ENCODE measurements around the gene TBX2.

Gene TBX2

DNA sequence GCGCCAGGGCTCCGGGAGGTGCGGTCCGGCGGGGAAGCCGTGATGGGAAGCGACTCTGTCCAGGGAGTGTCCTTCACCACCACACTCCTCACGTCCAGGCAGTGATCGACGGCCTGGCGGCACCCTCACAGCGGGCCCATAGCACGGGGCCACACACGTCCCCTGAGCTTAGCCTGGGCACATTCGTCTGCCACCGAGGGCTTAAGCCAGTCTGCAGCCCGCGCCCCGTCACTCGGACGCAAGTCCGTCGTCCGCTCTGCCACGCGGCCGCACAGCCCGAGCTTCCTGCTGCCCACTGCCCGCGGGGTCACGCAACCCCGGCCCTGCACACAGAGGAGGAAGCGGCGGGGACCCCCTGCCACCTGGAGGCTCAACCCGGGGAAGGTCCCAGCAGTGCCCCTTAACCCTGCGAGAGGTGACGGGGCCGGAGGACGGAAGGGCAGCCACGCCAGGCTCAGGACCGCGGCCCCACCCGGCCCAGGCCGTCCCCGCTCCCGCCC lies 3.0 kb upstream of the TBX2 start:
- Mint-ChIP-seq H3K4me1 (peaks cover 29% of the 10 kb centered on the region), H3K27me3 (ENCODE audit: low read depth, poor library complexity) (peaks cover 91% of the 10 kb centered on the region), H3K4me3 (no peak overlapping the region), H3K36me3 (ENCODE audit: low read depth) (no peaks in the 10 kb centered on the region), H3K27ac (no peak overlapping the region), H3K9me3 (no peaks in the 10 kb centered on the region)
- TF ChIP-seq, protein P1, sequence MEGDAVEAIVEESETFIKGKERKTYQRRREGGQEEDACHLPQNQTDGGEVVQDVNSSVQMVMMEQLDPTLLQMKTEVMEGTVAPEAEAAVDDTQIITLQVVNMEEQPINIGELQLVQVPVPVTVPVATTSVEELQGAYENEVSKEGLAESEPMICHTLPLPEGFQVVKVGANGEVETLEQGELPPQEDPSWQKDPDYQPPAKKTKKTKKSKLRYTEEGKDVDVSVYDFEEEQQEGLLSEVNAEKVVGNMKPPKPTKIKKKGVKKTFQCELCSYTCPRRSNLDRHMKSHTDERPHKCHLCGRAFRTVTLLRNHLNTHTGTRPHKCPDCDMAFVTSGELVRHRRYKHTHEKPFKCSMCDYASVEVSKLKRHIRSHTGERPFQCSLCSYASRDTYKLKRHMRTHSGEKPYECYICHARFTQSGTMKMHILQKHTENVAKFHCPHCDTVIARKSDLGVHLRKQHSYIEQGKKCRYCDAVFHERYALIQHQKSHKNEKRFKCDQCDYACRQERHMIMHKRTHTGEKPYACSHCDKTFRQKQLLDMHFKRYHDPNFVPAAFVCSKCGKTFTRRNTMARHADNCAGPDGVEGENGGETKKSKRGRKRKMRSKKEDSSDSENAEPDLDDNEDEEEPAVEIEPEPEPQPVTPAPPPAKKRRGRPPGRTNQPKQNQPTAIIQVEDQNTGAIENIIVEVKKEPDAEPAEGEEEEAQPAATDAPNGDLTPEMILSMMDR (IDR thresholded peaks at IDR 0.05) = no peak
- DNase-seq = no peak

DNA sequence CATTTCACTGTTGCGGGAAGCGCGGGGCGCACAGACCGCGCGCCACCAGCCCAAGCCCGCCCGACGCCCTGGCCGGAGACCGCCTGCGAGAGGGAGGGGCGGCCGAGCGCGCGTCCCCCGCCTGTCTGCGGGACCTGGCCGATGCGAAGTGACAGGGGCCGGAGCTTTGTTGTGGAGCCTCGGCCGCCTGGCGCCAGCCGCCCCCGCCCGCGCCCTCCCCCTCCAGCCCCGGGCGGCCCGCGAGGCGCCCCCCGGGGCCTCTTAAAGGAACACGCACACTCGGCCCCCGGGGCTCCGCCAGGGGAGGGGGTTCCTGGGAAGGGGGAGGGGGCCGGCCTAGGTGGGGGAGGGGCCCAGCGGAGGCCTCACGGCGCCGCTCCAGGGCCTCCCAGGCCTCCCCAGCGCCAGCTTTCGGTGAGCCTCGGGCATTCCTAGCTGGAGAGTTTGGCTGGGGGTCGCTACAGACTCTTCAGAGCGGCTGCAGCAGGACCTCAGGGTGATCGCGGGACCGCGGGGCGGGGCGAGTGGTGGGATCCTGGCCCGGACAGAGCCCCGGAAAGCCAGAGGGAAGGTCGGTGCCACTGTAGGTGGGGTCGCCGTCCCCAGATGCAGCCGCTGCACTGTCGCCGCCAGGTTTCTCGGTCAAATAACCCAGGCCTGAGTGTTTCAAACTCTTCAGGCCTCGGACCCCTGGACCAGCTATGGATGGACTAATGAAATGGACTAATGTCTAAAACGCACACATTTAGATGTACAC lies 2.4 kb upstream of the TBX2 start:
- H3K9me3 Mint-ChIP-seq = no peaks in the 10 kb centered on the region
- TF ChIP-seq, protein P1 (IDR thresholded peaks at IDR 0.05) = no peak
- H3K4me1 Mint-ChIP-seq = peaks cover 26% of the 10 kb centered on the region
- peak overlapping the region; percentile 85 for H3K4me3 Mint-ChIP-seq
- H3K27ac Mint-ChIP-seq = no peak overlapping the region
- DNase-seq = peak; percentile 73
- peaks cover 93% of the 10 kb centered on the region for H3K27me3 Mint-ChIP-seq (ENCODE audit: low read depth, poor library complexity)
- no peaks in the 10 kb centered on the region for H3K36me3 Mint-ChIP-seq (ENCODE audit: low read depth)

DNA sequence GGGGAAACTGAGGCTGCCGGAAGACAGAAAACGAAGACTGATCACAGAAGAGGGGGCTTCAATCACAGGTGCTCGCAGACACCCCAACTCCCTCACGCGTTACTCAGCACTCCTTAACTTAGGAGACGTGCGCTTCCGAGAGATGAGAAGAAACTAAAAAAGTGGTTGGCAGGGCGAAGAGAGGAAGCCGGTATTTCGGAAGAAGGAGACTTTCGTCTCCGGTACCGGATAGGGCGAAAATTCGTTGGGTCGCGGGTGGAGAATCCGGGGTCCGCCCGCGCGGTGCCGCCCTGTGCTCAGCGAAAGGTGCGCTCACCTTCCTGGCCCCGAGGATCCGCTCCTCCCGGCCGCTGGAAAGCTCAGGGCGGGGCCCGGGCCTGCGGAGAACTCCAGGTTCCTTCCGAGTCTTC lies 917 bp upstream of the TBX2 start:
- no peak overlapping the region for H3K27ac Mint-ChIP-seq
- no peaks in the 10 kb centered on the region for H3K36me3 Mint-ChIP-seq (ENCODE audit: low read depth)
- H3K4me3 Mint-ChIP-seq = peak overlapping the region; percentile 85
- no peaks in the 10 kb centered on the region for H3K9me3 Mint-ChIP-seq
- H3K4me1 Mint-ChIP-seq = peaks cover 33% of the 10 kb centered on the region
- DNase-seq = no peak
- TF ChIP-seq, protein P1 (IDR thresholded peaks at IDR 0.05) = no peak
- peaks cover 93% of the 10 kb centered on the region for H3K27me3 Mint-ChIP-seq (ENCODE audit: low read depth, poor library complexity)

DNA sequence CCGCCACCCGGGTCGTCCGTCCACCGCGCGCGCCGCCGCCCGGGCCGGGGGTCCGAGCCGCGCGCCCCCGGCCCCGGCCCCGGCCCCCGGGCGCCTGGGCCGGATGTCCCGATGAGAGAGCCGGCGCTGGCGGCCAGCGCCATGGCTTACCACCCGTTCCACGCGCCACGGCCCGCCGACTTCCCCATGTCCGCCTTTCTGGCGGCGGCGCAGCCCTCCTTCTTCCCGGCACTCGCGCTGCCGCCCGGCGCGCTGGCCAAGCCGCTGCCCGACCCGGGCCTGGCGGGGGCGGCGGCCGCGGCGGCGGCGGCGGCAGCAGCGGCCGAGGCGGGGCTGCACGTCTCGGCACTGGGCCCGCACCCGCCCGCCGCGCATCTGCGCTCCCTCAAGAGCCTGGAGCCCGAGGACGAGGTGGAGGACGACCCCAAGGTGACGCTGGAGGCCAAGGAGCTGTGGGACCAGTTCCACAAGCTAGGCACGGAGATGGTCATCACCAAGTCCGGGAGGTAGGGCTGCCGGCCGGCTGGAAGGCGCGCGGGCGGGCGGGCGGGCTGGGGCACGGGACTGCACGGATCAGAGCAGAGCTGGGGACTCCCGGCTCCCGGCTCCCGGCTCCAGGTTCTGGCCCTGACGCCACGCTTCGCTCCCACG lies 548 bp downstream of the TBX2 start:
- no peak overlapping the region for H3K27ac Mint-ChIP-seq
- H3K27me3 Mint-ChIP-seq (ENCODE audit: low read depth, poor library complexity) = peaks cover 93% of the 10 kb centered on the region
- H3K4me3 Mint-ChIP-seq = peak overlapping the region; percentile 77

DNA sequence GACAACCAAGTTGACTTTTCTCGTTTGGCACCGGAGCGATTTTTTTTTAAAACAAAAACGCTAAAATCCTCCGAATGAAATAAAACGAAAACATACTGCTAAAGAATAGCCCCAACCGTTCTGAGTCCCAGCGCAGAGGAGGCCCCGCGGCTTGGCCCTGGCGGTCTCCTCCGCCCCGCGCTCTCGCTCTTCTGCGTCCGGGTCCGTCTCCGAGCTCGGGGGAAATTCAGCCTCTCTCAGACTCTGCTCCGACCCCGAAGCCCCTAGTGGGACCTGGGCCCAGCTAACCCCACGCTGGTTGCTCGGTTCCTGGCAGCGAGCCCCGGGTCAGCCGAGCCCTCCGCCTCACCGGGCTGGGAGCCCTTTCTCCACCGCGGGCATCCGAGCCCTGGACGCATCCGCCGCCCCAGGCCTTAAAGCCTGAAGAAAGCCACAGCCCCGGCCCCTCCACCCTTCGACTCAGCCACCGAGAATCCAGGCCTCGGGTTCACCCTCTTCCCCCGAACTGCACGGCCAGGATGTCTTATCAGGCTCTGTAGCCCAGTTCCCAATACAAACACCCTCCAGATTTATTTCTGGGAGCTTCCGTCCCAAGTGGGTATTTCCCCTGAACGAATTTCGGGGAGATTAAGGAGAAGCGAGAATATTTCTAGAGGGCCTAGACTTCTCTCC lies 1.2 kb downstream of the TBX2 start:
- H3K27me3 Mint-ChIP-seq (ENCODE audit: low read depth, poor library complexity) = peaks cover 91% of the 10 kb centered on the region

More for the DNA sequence above, 548 bp downstream of the TBX2 start:
- H3K4me1 Mint-ChIP-seq = peaks cover 36% of the 10 kb centered on the region
- no peak for DNase-seq
- H3K36me3 Mint-ChIP-seq (ENCODE audit: low read depth) = no peaks in the 10 kb centered on the region
- TF ChIP-seq, protein P1 (IDR thresholded peaks at IDR 0.05) = no peak
- no peaks in the 10 kb centered on the region for H3K9me3 Mint-ChIP-seq

More for the DNA sequence above, 1.2 kb downstream of the TBX2 start:
- Mint-ChIP-seq H3K27ac (no peak overlapping the region), H3K36me3 (ENCODE audit: low read depth) (no peaks in the 10 kb centered on the region), H3K4me3 (peak overlapping the region; percentile 77), H3K9me3 (no peaks in the 10 kb centered on the region), H3K4me1 (peaks cover 36% of the 10 kb centered on the region)
- DNase-seq = no peak
- TF ChIP-seq, protein P1 (IDR thresholded peaks at IDR 0.05) = no peak
